HCT116 (cell line): ENCODE data around the gene S1PR2. TPM values are rescaled to one million over a fixed set of nuclear protein-coding genes. Genes with fewer than 3 reads are reported as not detected.

Experiments used
- ATAC-seq: fragments of 200-7000 bp; cut with Tn5 transposase; 2 replicates; pipeline ENCODE4 v1.9.1; 2020; ENCODE audit warnings: mild to moderate bottlenecking, moderate library complexity
- BruUV-seq: library from RNA; stranded (reverse); fragments of 400-500 nt; replicated peaks from 2 replicates; lab custom pipeline; 2021; lab: Mats Ljungman, UMichigan
- CTCF ChIA-PET: fragments of 300-600 bp; sonication (Branson Sonifier 250); formaldehyde crosslinking; loops from one replicate; lab custom pipeline; 2021; ENCODE audit warnings: antibody characterized with exemption; lab: Charles Lee
- POLR2A ChIA-PET: fragments of 300-600, 350-600 bp; sonication (Branson Sonifier 250); formaldehyde crosslinking; loops from one replicate; lab custom pipeline; 2021; ENCODE audit warnings: antibody characterized with exemption; lab: Charles Lee
- RAD21 ChIA-PET, 2 experiments: fragments of 300-600 bp; sonication (Branson Sonifier 250); formaldehyde crosslinking; loops; one replicate each; lab custom pipeline; 2023; ENCODE audit warnings: low total read pairs in 2 of 2; ENCODE audit not compliant: uncharacterized antibody in 2 of 2, unreplicated experiment in 2 of 2, low non-redundant PET in 1 of 2; lab: Charles Lee
- DNase-seq: peaks from one replicate; pipeline ENCODE4 v3.0.0-alpha.2; 2010; ENCODE audit warnings: low read depth, low spot score
- H2AFZ ChIP-seq: fragments of 200-600 bp; shearing (Covaris generic), sonication (generic); 2 replicates; pipeline ENCODE4 v1.6.1; 2017; ENCODE audit warnings: low read depth, mixed run types, mixed read lengths, antibody characterized with exemption, low read length; ENCODE audit not compliant: poor library complexity, severe bottlenecking
- H3K27ac ChIP-seq: 2 replicates; pipeline ENCODE4 v1.5.1; 2012; ENCODE audit warnings: low read depth, low read length
- H3K27me3 ChIP-seq: fragments of 200-600 bp; sonication (generic); 2 replicates; pipeline ENCODE4 v1.6.1; 2016; ENCODE audit warnings: mixed run types, low read length, mixed read lengths; ENCODE audit not compliant: insufficient read depth
- H3K36me3 ChIP-seq, 2 experiments: fragments of 200-500 bp in 1 of 2; fragments of 200-600 bp in 1 of 2; sonication (Bioruptor generic) in 1 of 2; sonication (generic) in 1 of 2; 2 replicates each; pipeline versions ENCODE4 v1.5.1 to v1.6.1; 2014 to 2016; ENCODE audit warnings: low read length in 2 of 2, inconsistent platforms in 1 of 2, mixed read lengths in 1 of 2, mixed run types in 1 of 2; ENCODE audit not compliant: insufficient read depth in 2 of 2, control insufficient read depth in 1 of 2
- H3K4me1 ChIP-seq, 2 experiments: fragments of 200-600 bp in 1 of 2; sonication (generic) in 1 of 2; 2 replicates each; pipeline versions ENCODE4 v1.5.1 to v1.6.1; 2012 to 2017; ENCODE audit warnings: low read length in 2 of 2, inconsistent platforms in 1 of 2, mild to moderate bottlenecking in 1 of 2, mixed read lengths in 1 of 2, mixed run types in 1 of 2, moderate library complexity in 1 of 2; ENCODE audit not compliant: insufficient read depth in 2 of 2, control insufficient read depth in 1 of 2
- H3K4me2 ChIP-seq: fragments of 200-600 bp; sonication (generic); 2 replicates; pipeline ENCODE4 v1.6.1; 2017; ENCODE audit warnings: mixed run types, low read length, mixed read lengths
- H3K4me3 ChIP-seq, 2 experiments: fragments of 200-600 bp in 1 of 2; sonication (generic) in 1 of 2; replicated peaks in 1 of 2; 2 replicates each; pipeline ENCODE4 v1.5.1; 2011 to 2016; ENCODE audit warnings: low read length in 2 of 2, control low read depth in 1 of 2, low read depth in 1 of 2, mild to moderate bottlenecking in 1 of 2, mixed read lengths in 1 of 2, mixed run types in 1 of 2
- H3K79me2 ChIP-seq: fragments of 200-600 bp; sonication (generic); 2 replicates; pipeline ENCODE4 v1.6.1; 2017; ENCODE audit warnings: mild to moderate bottlenecking, mixed run types, low read length, moderate library complexity, mixed read lengths; ENCODE audit not compliant: insufficient read depth
- H3K9ac ChIP-seq: fragments of 200-600 bp; sonication (generic); 2 replicates; pipeline ENCODE4 v1.6.1; 2016; ENCODE audit warnings: low read length, mixed read lengths
- H3K9me2 ChIP-seq: fragments of 200-600 bp; sonication (generic), shearing (Covaris generic); 2 replicates; pipeline ENCODE4 v1.6.1; 2017; ENCODE audit warnings: mixed run types, mild to moderate bottlenecking, moderate library complexity; ENCODE audit not compliant: insufficient read depth
- H3K9me3 ChIP-seq, 2 experiments: fragments of 200-500 bp in 1 of 2; fragments of 200-600 bp in 1 of 2; sonication (Bioruptor generic) in 1 of 2; sonication (generic) in 1 of 2; 2 replicates each; pipeline ENCODE4 v1.6.1; 2014 to 2017; ENCODE audit warnings: low read length in 2 of 2, mixed read lengths in 2 of 2, inconsistent platforms in 1 of 2, low read depth in 1 of 2, mild to moderate bottlenecking in 1 of 2, mixed run types in 1 of 2, moderate library complexity in 1 of 2; ENCODE audit not compliant: control insufficient read depth in 1 of 2, insufficient read depth in 1 of 2
- H4K20me1 ChIP-seq: fragments of 200-600 bp; sonication (generic), shearing (Covaris generic); 2 replicates; pipeline ENCODE4 v1.6.1; 2017; ENCODE audit warnings: mixed run types, mild to moderate bottlenecking, moderate library complexity; ENCODE audit not compliant: insufficient read depth
- ATF3 ChIP-seq: IDR thresholded peaks from 2 replicates; pipeline ENCODE4 v1.6.1; 2012
- CBX3 ChIP-seq: IDR thresholded peaks from 2 replicates; pipeline ENCODE4 v1.6.1; 2012; ENCODE audit warnings: low read depth
- ELF1 ChIP-seq: IDR thresholded peaks from 2 replicates; pipeline ENCODE4 v1.6.1; 2012; ENCODE audit warnings: low read depth, borderline replicate concordance
- EZH2phosphoT487 ChIP-seq: fragments of 200-600 bp; IDR thresholded peaks from 2 replicates; pipeline ENCODE4 v1.6.1; 2018; ENCODE audit warnings: antibody characterized with exemption, borderline replicate concordance
- POLR2AphosphoS5 ChIP-seq: IDR thresholded peaks from 2 replicates; pipeline ENCODE4 v1.6.1; 2011; ENCODE audit warnings: mild to moderate bottlenecking, low read depth, low read length, moderate library complexity
- RAD21 ChIP-seq: IDR thresholded peaks from 2 replicates; pipeline ENCODE4 v1.6.1; 2012; ENCODE audit warnings: low read depth, mild to moderate bottlenecking
- SIN3A ChIP-seq: IDR thresholded peaks from 2 replicates; pipeline ENCODE4 v1.6.1; 2012; ENCODE audit warnings: low read depth
- TCF7L2 ChIP-seq: IDR thresholded peaks from 2 replicates; pipeline ENCODE4 v1.7.0; 2011; ENCODE audit warnings: borderline replicate concordance, inconsistent platforms; ENCODE audit not compliant: insufficient read depth, insufficient read length; ENCODE audit errors: extremely low read depth
- ZBTB33 ChIP-seq: IDR thresholded peaks from 2 replicates; pipeline ENCODE4 v1.6.1; 2011; ENCODE audit warnings: mild to moderate bottlenecking, low read length, moderate library complexity; ENCODE audit not compliant: insufficient replicate concordance; ENCODE audit errors: extremely low read depth
- intact Hi-C: fragments of 100-400 bp; cut with micrococcal nuclease; formaldehyde crosslinking; loops from 2 replicates; pipeline ENCODE4 v1.10.0; 2022
- total RNA-seq: library from RNA; stranded (reverse); gene quantifications from one replicate; pipeline ENCODE4 v1.2.1, GENCODE V29; 2021; ENCODE audit not compliant: unreplicated experiment

The S1PR2 gene
- total RNA-seq, 1 experiment from 2014 or later = 6.1 TPM

- no peak overlapping the region for H3K4me3 ChIP-seq
- no peaks in the 10 kb centered on the region; the same call in 1 of the 2 replicates for H4K20me1 ChIP-seq
- no peak for ATAC-seq
- H3K9me2 ChIP-seq = no peaks in the 10 kb centered on the region
- DNase-seq = no peak
- no peak for TF ChIP-seq ATF3
- no peak for TF ChIP-seq ZBTB33
- no peak for TF ChIP-seq RAD21
- no peaks in the 10 kb centered on the region for H3K27me3 ChIP-seq
- ChIA-PET POLR2A (no interaction called here), RAD21 (no interaction called here), CTCF (interaction anchor here (1.4 to 7.7 kb wide), 3 partner anchors 12 to 134 kb away, joined by 4 to 233 read pairs (median 4); no protein-coding TSS in a partner anchor)
- no peak overlapping the region for H3K9ac ChIP-seq
- no TSS peak for BruUV-seq
- peaks cover 19 to 28% of the 10 kb centered on the region in 2 experiments for H3K36me3 ChIP-seq
- intact Hi-C loops = no loop called here
- H3K4me2 ChIP-seq = no peak overlapping the region
- H3K9me3 ChIP-seq = no peaks in the 10 kb centered on the region
- peaks cover 27 to 42% of the 10 kb centered on the region in 2 experiments for H3K4me1 ChIP-seq
- H3K27ac ChIP-seq = no peak overlapping the region
- no peak overlapping the region for H2AFZ ChIP-seq
- peaks cover 27% of the 10 kb centered on the region for H3K79me2 ChIP-seq
Observed at GRCh38 chr19:10256970-10257615, 26.0 kb upstream of the S1PR2 start.

GRCh38 chr19:10256551-10256950, 25.4 kb upstream of the S1PR2 start:
- peaks cover 21 to 39% of the 10 kb centered on the region in 2 experiments for H3K4me1 ChIP-seq
- no peak overlapping the region for H3K4me3 ChIP-seq
- peaks cover 19 to 28% of the 10 kb centered on the region in 2 experiments for H3K36me3 ChIP-seq
- ATAC-seq (no peak), DNase-seq (no peak)
- H3K27me3 ChIP-seq = no peaks in the 10 kb centered on the region
- BruUV-seq = no TSS peak
- H3K9me3 ChIP-seq = no peaks in the 10 kb centered on the region
- no peak overlapping the region for H3K27ac ChIP-seq
- H3K79me2 ChIP-seq = peaks cover 28% of the 10 kb centered on the region
- CTCF ChIA-PET = interaction anchor here (0.6 to 7.7 kb wide), 5 partner anchors 13 to 135 kb away, joined by 3 to 233 read pairs (median 4); no protein-coding TSS in a partner anchor
- intact Hi-C loops = no loop called here
- no peaks in the 10 kb centered on the region; the same call in 1 of the 2 replicates for H4K20me1 ChIP-seq
- POLR2A ChIA-PET = no interaction called here
- H3K9me2 ChIP-seq = no peaks in the 10 kb centered on the region
- RAD21 ChIA-PET = no interaction called here
- H3K9ac ChIP-seq = no peak overlapping the region
- no peak overlapping the region for H3K4me2 ChIP-seq
- no peak overlapping the region for H2AFZ ChIP-seq
- TF ChIP-seq SIN3A (no peak), EZH2phosphoT487 (no peak), TCF7L2 (no peak), CBX3 (no peak), POLR2AphosphoS5 (no peak), ELF1 (no peak), ZBTB33 (no peak)
